ENCODE results near the gene BBS1.
A peak's percentile ranks its signal among the peaks of the same experiment; 100 is the strongest.

The BBS1 gene

GRCh38 chr11:66467034-66467659 lies 43.3 kb upstream of the BBS1 start:
- peak; percentile 28; the same call in 1 of the 2 replicates for TF ChIP-seq CTCF (IDR thresholded peaks at IDR 0.05; ENCODE audit: borderline replicate concordance, insufficient read depth, low read depth, low read length)
- peak overlapping the region; percentile 42 for H3K4me3 ChIP-seq (ENCODE audit: low read depth, low read length)

- no peak overlapping the region for H3K4me3 ChIP-seq (ENCODE audit: low read depth, low read length)
- TF ChIP-seq CTCF (IDR thresholded peaks at IDR 0.05; ENCODE audit: borderline replicate concordance, insufficient read depth, low read depth, low read length), result no peak
These were observed 42.7 kb upstream of the BBS1 start for GRCh38 chr11:66467756-66468155.

GRCh38 chr11:66468691-66469090 lies 41.7 kb upstream of the BBS1 start:
- TF ChIP-seq CTCF (IDR thresholded peaks at IDR 0.05; ENCODE audit: borderline replicate concordance, insufficient read depth, low read depth, low read length), result no peak
- no peak overlapping the region for H3K4me3 ChIP-seq (ENCODE audit: low read depth, low read length)

GRCh38 chr11:66469441-66469840 lies 41.0 kb upstream of the BBS1 start:
- TF ChIP-seq CTCF (IDR thresholded peaks at IDR 0.05; ENCODE audit: borderline replicate concordance, insufficient read depth, low read depth, low read length), result no peak
- H3K4me3 ChIP-seq (ENCODE audit: low read depth, low read length), result no peak overlapping the region

GRCh38 chr11:66470015-66470414 lies 40.4 kb upstream of the BBS1 start:
- H3K4me3 ChIP-seq (ENCODE audit: low read depth, low read length), result no peak overlapping the region
- no peak for TF ChIP-seq CTCF (IDR thresholded peaks at IDR 0.05; ENCODE audit: borderline replicate concordance, insufficient read depth, low read depth, low read length)

- no peak for TF ChIP-seq CTCF (IDR thresholded peaks at IDR 0.05; ENCODE audit: borderline replicate concordance, insufficient read depth, low read depth, low read length)
- H3K4me3 ChIP-seq (ENCODE audit: low read depth, low read length), result no peak overlapping the region
These were observed 39.3 kb upstream of the BBS1 start for GRCh38 chr11:66471142-66471541.

- no peak for TF ChIP-seq CTCF (IDR thresholded peaks at IDR 0.05; ENCODE audit: borderline replicate concordance, insufficient read depth, low read depth, low read length)
- H3K4me3 ChIP-seq (ENCODE audit: low read depth, low read length), result no peak overlapping the region
These were observed 38.4 kb upstream of the BBS1 start for GRCh38 chr11:66472054-66472453.

Measured in GM12875 (cell line).